ENCODE measurements around the gene FAM72B.
"Not testable (repeated sequence)": the region's sequence is repeated elsewhere in the genome, so short reads cannot be mapped to it uniquely, and the experiment has no call there.

Gene FAM72B

GRCh38 chr1:121200985-121201981 is 17.1 kb upstream of the FAM72B start:
- H3K4me3 ChIP-seq (ENCODE audit: low read length); DNase-seq (ENCODE audit: low read depth): not testable (repeated sequence)

- DNase-seq (ENCODE audit: low read depth); H3K4me3 ChIP-seq (ENCODE audit: low read length): not testable (repeated sequence)
Measured at GRCh38 chr1:121200232-121200631, 16.1 kb upstream of the FAM72B start.

- not testable (repeated sequence) for DNase-seq (ENCODE audit: low read depth); H3K4me3 ChIP-seq (ENCODE audit: low read length)
Measured at GRCh38 chr1:121199763-121200162, 15.6 kb upstream of the FAM72B start.

DNA sequence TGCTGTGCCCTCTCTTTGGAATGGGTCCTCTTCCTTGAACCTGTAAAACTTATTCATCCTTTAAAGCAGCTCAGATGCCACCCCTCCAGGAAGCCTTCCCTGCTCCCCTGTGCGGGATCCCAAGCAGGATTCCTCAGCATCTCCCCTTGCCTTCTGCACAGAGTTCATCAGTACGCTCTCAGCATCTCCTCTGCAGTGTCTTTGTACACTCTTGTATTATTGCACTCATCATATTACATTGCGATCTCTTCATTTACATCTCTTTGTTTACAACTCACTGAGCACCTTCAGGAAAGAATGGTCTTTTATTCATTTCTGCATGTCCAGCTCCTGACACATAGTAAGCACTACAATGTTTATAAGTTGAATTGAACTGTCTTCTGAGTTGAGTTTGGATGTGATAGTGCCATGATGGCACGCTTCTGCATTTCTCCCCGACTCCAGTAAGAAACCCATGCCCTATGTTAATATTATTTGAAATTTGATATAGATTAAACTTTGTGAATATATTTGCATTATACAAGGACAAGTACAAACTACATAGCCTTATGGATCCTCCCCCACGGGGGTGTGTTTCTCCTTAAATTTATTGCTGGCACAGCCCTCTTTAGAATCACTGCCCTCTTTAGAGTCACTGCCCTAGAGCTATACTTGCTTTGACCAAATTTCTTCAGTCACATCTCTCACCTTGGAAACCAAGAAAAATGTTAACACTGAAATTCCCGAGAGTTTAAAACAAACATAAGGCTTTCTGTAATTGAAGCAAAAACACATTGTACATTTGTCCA is 13.1 kb upstream of the FAM72B start:
- H3K4me3 ChIP-seq (ENCODE audit: low read length); DNase-seq (ENCODE audit: low read depth): not testable (repeated sequence)

DNA sequence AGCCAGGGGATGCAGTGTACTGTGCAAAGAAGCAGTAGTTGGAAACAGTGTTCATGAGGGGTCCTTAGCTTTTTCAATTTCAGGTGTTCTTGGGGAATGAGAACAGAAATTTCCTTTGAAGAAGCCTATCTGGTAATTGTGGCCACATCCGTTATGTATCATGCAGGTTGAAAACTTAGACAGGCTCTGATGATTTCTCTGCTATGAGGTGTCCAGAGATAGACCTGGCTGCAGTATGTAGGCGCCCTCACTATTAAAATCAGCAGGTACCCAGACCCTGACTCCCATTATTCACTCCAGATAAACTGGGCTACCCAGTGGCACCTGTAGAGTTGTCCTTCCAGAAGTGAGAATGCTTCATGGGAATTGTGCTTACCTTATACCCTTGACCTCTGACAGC is 8.4 kb upstream of the FAM72B start:
- H3K4me3 ChIP-seq (ENCODE audit: low read length); DNase-seq (ENCODE audit: low read depth): not testable (repeated sequence)

DNA sequence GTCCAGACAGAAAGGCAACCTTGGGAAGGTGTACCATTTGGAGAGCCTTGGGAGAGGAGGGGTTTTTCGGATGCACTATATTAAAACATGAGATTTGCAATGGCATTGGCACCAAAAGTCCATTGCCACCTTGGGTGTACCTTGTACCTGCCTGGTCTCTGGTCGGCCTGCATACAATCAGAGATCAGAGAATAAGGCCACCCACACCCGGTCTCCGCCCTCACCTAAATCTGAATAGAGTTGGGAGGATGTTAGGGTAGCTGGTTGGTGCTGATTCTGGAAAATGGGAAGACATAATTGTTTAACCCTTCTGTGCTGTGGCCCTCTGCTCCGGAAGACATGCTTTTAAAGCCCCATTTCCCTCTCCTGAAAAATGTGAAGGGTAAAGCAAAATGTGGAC is 3.8 kb upstream of the FAM72B start:
- peak overlapping the region; percentile 36 for H3K4me3 ChIP-seq (ENCODE audit: low read length)
- DNase-seq (ENCODE audit: low read depth): not testable (repeated sequence)

GRCh38 chr1:121186191-121186590 is 2.1 kb upstream of the FAM72B start:
- H3K4me3 ChIP-seq (ENCODE audit: low read length); DNase-seq (ENCODE audit: low read depth): not testable (repeated sequence)

DNA sequence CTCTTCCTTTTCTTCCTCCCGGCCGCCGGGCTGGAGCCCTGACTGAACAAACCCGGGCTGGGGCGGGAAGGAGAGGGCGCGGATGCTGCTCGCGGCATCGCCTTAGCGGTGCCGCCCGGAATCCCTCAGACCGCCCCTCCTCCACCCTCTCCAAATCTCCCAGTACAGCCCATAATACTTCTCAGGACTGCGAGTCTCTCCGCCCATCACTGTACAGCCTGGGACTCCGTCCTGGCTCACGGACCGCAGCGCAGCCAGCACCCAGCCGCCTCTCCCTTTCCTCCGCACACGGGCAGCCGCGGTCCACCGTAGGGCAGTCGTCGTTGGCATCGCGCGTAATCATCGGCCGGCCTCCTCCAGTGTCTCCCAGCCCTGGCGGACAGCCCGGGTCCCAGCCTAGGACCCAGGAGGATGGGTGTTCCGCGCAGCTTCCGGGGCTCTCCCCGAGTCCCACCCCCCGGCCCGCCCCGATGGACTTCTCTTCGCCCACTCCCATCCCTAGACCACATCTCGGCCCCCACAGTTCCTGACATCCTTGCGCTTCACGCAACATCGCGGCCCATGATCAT is 1.1 kb upstream of the FAM72B start:
- not testable (repeated sequence) for DNase-seq (ENCODE audit: low read depth); H3K4me3 ChIP-seq (ENCODE audit: low read length)

DNA sequence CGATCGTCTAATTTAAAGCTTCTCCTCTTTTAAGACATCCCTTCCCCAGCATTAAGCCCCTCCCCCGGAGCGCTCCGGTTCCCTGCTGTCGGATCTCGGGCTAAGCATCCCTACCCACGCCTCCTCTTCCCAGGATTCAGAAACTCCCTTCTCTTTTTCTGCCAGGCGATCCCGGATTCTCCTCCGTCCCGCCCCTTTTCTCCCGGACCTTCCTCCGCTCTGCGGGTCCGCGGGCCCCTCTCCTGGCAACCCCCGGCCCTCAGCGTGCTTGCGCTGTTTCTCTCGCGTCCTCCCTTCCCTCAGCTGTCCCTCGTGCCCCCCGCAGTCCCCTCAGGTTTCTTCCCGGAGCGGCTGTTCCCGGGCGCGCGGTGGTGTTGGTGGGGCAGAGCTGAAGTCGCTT is 273 bp downstream of the FAM72B start:
- peak overlapping the region; percentile 55 for H3K4me3 ChIP-seq (ENCODE audit: low read length)
- DNase-seq (ENCODE audit: low read depth): not testable (repeated sequence)

GRCh38 chr1:121178197-121178596 is 5.9 kb downstream of the FAM72B start:
- not testable (repeated sequence) for H3K4me3 ChIP-seq (ENCODE audit: low read length); DNase-seq (ENCODE audit: low read depth)

DNA sequence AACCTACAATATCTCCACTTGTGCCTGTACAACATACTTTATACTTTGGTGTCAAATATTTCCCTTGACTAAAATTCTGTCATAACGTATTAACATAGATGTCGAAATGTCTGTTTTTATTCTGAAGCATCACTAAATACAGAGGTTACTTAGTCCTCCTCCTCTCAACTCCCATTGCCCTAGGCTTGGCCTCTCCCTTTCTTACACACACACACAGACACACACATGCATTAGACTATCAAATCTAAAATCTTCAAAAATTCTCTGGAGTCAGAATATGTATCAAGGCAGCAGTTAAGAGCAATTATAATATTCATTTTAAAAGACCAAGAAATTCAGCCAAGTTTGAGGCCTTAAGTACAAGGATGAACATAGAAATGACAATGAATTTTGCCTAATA is 7.5 kb downstream of the FAM72B start:
- not testable (repeated sequence) for H3K4me3 ChIP-seq (ENCODE audit: low read length); DNase-seq (ENCODE audit: low read depth)

DNA sequence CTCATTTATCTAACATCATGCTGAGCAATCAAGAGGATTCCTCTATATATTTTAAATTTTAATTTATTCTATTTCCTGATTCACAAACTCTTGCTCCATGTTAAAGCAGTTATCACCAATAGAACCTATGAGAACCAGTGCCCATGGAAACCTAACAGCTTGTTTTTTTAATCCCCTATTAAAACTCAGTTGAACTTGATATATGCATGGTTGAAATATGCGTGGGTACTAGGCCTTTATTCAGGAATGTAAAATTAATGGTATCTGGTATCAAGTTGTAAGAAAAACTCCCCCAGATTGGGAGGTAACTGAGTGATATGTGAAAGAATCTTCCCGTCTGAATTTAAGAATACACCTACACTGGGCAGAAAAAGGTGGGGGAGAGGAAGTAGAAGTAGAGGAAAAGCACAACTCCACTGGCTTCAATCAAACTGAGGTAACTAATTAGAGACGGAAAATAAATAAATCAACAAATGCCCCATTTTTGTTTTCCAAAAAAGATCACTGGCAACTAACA is 15.9 kb downstream of the FAM72B start:
- not testable (repeated sequence) for H3K4me3 ChIP-seq (ENCODE audit: low read length); DNase-seq (ENCODE audit: low read depth)

DNA sequence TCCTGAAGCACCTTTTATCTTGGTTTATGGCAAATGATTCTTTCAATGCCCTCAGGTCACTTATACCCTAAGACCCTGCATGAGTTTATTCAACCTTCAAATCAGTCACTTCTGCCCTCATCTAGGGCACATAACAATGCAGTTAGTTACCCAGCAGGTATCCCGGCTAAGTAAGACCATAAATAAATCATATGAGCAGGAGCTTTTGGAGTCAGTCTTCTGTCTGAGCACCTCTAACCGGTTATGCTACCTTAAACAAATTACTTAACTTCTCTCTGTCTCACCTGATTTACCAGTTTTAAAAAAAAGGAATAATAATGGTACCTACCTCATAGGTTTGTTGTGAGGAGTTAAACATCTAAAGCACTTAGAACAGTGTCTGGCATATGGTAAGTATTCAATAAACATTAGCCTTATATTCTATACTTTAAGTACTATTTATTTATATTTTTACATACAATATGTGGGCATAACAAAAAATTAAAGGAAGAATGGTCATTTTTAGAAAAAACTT is 16.9 kb downstream of the FAM72B start:
- H3K4me3 ChIP-seq (ENCODE audit: low read length): not testable (repeated sequence)

GRCh38 chr1:121165296-121165695 is 18.8 kb downstream of the FAM72B start:
- H3K4me3 ChIP-seq (ENCODE audit: low read length): not testable (repeated sequence)
- peak; percentile 25 for DNase-seq (ENCODE audit: low read depth)

More for the DNA sequence above, 16.9 kb downstream of the FAM72B start:
- not testable (repeated sequence) for DNase-seq (ENCODE audit: low read depth)

DNA sequence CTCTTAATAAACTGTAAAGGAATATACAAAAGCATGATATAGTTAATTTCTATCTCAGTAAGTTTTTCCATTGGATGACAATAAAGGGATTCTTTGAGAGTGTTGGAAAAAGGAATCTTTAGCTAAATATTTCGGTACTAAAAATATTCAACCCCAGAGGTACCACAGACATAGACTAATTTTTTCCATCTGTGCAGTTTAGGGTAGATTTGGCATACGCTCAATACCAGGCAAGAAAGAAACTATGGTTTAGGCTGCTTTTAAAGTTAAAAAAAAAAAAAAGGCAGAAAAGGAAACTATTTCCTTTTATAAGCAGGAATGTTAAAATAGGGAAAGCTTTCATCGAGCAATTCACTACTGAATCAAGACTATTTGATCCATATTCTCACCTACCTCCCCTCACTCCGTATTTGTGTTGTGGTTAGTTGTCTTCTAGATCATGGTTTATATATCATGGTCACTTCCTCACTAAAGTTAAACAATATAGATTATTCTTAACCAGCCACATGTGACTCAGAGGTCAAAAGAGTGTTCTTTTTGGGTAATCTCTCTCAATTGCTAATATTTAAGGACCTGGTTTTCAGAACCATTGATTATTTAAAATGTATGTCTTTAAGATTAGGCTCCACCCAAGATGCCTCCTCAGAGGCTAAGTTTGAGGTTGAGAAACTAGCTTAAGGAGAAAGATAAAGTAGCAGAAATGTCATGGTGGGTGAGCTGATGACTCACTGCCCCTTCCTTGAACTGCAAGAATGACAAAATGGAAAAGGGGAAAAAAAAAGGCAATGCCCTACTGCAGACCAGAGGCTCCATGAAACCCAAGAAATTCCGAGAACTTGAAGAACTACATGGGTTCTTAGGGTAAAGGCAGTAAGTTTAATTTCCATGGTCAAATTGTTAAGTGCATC is 20.0 kb downstream of the FAM72B start:
- H3K4me3 ChIP-seq (ENCODE audit: low read length): not testable (repeated sequence)
- peak; percentile 56 for DNase-seq (ENCODE audit: low read depth)

GRCh38 chr1:121161199-121161901 is 22.8 kb downstream of the FAM72B start:
- not testable (repeated sequence) for DNase-seq (ENCODE audit: low read depth); H3K4me3 ChIP-seq (ENCODE audit: low read length)

GRCh38 chr1:121160118-121160517 is 24.0 kb downstream of the FAM72B start:
- not testable (repeated sequence) for H3K4me3 ChIP-seq (ENCODE audit: low read length); DNase-seq (ENCODE audit: low read depth)

DNA sequence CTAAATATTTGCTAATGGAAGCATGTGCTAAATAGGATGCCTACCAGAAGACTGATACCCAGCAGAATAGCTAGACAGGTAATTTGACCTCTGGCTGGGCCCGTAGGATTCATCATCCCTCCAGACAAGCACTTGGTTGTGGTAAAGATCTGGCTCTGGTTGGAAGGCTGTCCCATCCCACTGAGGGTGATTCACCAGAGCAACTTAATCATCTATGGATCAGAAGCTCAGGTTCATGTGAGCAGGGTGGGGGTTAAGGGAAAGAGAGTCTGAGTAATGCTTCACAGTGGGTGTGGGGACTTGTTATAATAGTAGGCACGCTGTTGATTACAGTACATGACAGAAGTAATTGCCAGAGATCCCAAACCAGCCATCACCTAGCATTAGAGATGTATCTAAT is 26.5 kb downstream of the FAM72B start:
- not testable (repeated sequence) for H3K4me3 ChIP-seq (ENCODE audit: low read length); DNase-seq (ENCODE audit: low read depth)

All from AG10803 (cell line).